ENCODE measurements around the gene KMT5C.

DNA sequence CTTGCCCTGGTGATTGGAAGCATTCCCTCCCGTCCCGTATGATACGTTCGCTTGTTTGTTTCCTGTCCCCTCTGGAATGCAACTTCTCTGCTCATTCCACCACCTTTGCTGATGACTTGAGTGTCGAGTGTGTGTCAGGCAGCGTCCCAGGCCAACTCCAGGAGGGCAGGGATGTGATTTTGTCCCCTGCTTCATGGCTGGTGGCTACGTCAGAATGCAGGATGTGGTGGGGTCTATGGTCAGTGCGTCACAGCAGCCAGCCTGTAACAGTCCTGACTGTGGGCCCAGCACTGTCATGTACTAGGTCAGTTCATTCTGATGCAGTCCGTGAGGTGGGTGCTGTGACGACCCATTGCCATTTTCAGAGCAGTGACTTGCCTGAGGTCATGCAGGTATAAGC lies 39.7 kb upstream of the KMT5C start:
- TF ChIP-seq, protein P1, sequence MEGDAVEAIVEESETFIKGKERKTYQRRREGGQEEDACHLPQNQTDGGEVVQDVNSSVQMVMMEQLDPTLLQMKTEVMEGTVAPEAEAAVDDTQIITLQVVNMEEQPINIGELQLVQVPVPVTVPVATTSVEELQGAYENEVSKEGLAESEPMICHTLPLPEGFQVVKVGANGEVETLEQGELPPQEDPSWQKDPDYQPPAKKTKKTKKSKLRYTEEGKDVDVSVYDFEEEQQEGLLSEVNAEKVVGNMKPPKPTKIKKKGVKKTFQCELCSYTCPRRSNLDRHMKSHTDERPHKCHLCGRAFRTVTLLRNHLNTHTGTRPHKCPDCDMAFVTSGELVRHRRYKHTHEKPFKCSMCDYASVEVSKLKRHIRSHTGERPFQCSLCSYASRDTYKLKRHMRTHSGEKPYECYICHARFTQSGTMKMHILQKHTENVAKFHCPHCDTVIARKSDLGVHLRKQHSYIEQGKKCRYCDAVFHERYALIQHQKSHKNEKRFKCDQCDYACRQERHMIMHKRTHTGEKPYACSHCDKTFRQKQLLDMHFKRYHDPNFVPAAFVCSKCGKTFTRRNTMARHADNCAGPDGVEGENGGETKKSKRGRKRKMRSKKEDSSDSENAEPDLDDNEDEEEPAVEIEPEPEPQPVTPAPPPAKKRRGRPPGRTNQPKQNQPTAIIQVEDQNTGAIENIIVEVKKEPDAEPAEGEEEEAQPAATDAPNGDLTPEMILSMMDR (IDR thresholded peaks at IDR 0.05), result no peak
- no peak for TF ChIP-seq POLR2AphosphoS5 (IDR thresholded peaks at IDR 0.05)
- no peak for TF ChIP-seq EP300 (IDR thresholded peaks at IDR 0.05)

All from upper lobe of left lung (tissue), 4 donors.